Stimulated activated CD8-positive, alpha-beta memory T cell treated with anti-CD3 and anti-CD28 coated beads, Interleukin-7, amount 100 ng/mL, for 1 hour (primary cell): Measurements from ENCODE around the gene FOXK2.
"Not testable (repeated sequence)": the region's sequence is repeated elsewhere in the genome, so short reads cannot be mapped to it uniquely, and the experiment has no call there.

Experiments used
- DNase-seq, 2 donors: peaks; one replicate each; pipeline ENCODE4 v3.0.0-alpha.2; 2020; ENCODE audit warnings: low read depth in 2 of 2

The FOXK2 gene

DNA sequence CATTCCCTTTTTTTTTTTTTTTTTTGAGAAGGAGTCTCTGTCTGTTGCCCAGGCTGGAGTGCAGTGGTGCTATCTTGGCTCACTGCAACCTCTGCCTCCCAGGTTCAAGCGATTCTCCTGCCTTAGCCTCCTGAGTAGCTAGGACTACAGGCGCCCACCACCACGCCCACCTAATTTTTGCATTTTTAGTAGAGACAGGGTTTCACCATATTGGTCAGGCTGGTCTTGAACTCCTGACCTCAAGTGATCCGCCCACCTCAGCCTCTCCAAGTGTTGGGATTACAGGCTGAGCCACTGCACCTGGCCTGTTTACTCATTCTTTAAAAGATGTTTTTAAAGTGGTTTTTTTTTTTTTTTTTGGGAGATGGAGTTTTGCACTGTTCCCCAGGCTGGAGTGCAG is 44.2 kb downstream of the FOXK2 start:
- not testable (repeated sequence) for DNase-seq

- no peak for DNase-seq
These were observed 44.7 kb downstream of the FOXK2 start for GRCh38 chr17:82564241-82564640.

DNA sequence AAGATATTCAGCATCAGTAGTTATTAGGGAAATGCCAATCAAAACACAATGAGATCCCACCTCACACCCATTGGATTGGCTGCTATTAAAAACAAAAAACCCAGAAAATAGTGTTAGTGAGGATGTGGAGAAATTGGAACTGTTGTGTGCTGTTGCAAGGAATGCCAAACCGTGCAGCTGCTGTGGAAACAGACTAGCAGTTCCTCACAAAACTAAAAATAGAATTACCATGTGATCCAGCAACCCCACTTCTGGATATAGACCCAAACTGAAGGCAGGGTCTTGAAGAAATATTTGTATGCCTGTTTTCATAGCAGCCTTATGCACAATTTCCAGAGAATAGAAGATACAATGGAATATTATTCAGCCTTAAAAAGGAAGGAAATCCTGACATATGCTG is 46.0 kb downstream of the FOXK2 start:
- DNase-seq = no peak

DNA sequence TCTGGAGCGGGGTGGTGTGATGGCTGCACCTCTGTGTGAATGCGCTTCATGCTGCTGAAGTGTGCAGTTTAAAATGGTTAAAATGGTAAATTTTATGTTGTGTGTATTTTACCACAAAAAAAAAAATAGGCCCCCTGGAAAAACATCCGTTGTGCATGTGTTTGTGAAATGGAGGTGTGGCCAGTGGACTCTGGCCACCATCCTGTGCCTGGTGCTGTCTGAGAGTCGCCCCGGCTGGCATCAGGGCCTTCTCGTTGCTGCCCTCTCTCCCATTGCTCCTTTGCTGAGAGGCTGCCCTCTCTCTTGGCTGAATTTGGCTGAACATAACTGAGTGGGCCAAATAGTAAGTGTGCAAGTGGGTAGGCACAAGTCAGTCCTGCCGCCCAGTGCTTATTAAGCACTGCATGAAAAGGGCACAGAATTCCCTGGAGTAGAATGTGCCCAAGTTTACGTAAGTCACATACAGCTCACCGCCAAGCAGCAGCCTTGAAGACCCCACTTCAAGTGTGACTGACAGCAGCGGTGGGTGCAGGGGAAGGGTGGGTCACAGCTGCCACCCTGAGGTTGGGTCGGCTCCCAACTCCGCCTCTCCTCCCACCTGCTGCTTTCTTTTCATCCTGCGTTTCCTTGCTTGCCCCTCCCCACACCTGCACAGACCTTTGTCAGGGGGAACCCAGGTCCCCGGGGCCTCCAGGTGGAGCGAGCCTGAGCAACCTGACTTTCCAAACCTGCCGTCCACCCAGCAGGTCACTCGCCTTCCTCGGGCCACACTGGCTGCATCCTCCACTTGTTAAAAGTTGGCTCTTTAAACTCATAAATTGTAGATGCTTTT is 46.8 kb downstream of the FOXK2 start:
- no peak for DNase-seq

DNA sequence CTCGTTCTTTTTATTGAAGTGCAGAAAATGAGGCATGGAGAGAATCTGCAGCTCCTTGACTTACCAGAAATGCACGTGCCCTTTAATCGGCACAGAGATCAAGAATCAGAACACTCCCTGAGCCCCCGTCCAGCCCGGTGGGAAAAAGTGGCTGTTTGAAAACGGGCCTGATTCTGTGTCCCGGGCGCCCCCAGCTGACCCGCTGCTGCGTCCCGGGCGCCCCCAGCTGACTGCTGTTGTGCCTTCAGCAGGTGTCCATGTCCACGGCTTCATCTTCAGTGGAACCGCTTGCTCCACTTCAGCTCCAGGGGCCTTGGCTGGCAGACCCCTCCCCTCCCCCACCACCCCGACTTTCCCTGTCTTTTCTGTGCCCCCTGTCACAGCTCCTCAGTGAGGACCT is 47.8 kb downstream of the FOXK2 start:
- no peak for DNase-seq

- no peak for DNase-seq
These were observed 49.5 kb downstream of the FOXK2 start for GRCh38 chr17:82568997-82569393.

GRCh38 chr17:82569621-82570020 is 50.1 kb downstream of the FOXK2 start:
- no peak for DNase-seq

- DNase-seq = no peak
These were observed 50.7 kb downstream of the FOXK2 start for GRCh38 chr17:82570277-82570676.

- no peak for DNase-seq
These were observed 52.3 kb downstream of the FOXK2 start for GRCh38 chr17:82571855-82572254.

DNA sequence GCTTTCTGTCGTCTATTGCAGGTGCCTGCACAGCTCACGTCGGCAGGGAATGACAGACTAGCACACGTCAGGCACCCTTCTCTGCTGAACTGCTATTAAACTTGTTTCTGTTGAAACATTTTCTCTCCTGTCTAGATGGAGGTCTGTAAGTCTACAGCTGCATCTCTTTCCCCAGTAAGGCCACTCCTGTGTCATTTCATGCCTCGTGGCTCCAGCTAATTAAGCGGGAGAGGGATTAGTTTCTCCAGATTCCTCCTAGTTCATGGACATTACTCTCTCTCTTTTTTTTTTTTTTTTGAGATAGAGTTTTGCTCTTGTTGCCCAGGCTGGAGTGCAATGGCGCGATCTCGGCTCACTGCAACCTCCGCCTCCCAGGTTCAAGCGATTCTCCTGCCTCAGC is 54.5 kb downstream of the FOXK2 start:
- no peak for DNase-seq

GRCh38 chr17:82575581-82576221 is 56.2 kb downstream of the FOXK2 start:
- DNase-seq = not testable (repeated sequence)

GRCh38 chr17:82577300-82577699 is 57.8 kb downstream of the FOXK2 start:
- no peak for DNase-seq

- DNase-seq = not testable (repeated sequence)
These were observed 60.4 kb downstream of the FOXK2 start for GRCh38 chr17:82579969-82580368.

- DNase-seq = no peak
These were observed 62.7 kb downstream of the FOXK2 start for GRCh38 chr17:82582213-82582612.

- DNase-seq = no peak
These were observed 63.2 kb downstream of the FOXK2 start for GRCh38 chr17:82582709-82583108.

DNA sequence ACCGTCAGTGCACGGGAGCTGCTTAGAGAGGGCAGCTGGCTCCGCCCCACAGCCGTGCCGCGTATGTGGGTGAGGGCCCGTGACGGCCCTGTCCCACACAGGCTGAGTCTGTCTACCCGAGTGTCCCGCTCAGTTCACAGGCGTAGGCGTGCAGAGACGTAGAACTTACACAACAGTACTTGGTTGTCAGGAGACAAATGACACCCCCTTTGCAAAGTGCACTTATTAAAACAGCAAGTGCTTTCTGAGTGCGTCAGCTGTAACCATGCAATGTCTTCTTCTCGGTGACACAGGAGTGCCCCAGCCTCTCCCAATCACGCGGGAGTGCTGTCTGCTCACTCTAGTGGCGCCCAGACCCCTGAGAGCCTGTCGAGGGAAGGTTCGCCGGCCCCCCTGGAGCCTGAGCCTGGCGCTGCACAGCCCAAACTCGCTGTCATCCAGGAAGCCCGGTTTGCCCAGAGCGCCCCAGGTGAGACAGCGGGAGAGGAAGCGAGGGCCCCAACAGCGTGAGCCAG is 64.2 kb downstream of the FOXK2 start:
- DNase-seq = no peak

DNA sequence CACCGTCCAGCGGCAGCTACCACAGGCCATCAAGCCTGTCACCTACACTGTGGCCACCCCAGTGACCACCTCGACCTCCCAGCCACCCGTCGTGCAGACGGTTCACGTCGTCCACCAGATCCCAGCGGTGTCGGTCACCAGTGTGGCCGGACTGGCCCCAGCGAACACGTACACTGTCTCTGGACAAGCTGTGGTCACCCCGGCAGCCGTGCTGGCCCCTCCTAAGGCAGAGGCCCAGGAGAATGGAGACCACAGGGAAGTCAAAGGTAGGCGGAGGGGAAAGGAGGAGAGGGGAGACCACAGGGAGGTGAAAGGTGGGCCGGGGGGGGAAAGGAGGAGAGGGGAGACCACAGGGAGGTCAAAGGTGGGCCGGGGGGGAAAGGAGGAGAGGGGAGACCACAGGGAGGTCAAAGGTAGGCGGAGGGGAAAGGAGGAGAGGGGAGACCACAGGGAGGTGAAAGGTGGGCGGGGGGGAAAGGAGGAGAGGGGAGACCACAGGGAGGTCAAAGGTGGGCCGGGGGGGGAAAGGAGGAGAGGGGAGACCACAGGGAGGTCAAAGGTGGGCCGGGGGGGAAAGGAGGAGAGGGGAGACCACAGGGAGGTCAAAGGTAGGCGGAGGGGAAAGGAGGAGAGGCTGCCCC is 66.5 kb downstream of the FOXK2 start:
- DNase-seq = not testable (repeated sequence)

- no peak for DNase-seq
These were observed 67.2 kb downstream of the FOXK2 start for GRCh38 chr17:82586576-82587233.

DNA sequence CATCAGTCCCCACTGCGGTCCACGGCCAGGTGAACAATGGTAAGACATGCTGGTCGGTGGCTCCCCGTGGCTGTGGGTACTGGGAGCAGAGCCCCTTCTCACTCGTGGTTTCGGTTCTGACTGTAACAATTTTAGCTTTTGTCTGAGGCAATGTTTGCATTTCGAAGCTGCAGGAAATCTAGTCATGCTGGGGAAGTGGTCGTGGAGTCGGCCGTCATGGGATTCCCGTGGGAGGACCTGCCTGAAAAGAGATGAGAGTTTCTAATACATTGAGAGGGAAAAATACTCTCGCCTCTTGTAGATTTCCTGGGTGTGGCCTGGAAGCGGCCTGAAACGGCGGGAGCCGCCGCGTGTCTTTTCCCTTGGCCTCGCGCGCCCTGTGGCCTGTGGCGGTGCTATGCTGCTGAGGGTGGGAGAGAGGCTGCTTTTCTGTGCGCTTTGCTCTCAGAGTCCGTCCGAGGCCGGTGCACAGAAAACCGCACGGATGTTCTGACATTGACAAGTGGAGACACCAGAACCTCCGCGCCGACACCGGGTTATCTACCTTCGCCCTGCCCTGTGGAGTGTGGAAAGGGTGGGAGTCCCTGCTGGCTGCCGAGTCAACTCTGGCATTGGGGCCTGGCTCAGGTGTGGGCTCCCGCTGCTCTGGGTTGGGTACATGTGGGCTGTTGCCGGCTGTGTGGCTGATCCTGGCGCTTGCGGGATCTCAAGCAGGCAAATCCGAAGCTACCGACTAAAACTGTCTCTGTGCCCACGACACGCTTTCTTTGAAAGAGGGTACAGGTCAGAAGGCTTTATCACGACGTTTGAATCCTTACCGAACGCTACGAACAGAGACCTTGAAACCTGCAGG is 67.9 kb downstream of the FOXK2 start:
- DNase-seq = no peak

GRCh38 chr17:82588266-82589175 is 69.0 kb downstream of the FOXK2 start:
- DNase-seq = no peak
